Mesendoderm (in vitro differentiated cells): ENCODE measurements around the gene CYB5R4.
"Not testable (repeated sequence)": the region's sequence is repeated elsewhere in the genome, so short reads cannot be mapped to it uniquely, and the experiment has no call there.

Experiments used
- DNase-seq: peaks from one replicate; pipeline ENCODE4 v3.0.0; 2013
- H2AK5ac ChIP-seq: 2 replicates; pipeline ENCODE4 v1.6.1; 2013; ENCODE audit warnings: low read length, inconsistent platforms
- H2BK120ac ChIP-seq: 2 replicates; pipeline ENCODE4 v1.6.1; 2013; ENCODE audit warnings: low read depth, mild to moderate bottlenecking, low read length, moderate library complexity, mixed read lengths
- H2BK15ac ChIP-seq: replicated peaks from 2 replicates; pipeline ENCODE4 v1.6.1; 2013; ENCODE audit warnings: low read depth, mild to moderate bottlenecking, moderate library complexity
- H2BK5ac ChIP-seq: 2 replicates; pipeline ENCODE4 v1.6.1; 2013; ENCODE audit warnings: low read length, inconsistent platforms
- H3K18ac ChIP-seq: 2 replicates; pipeline ENCODE4 v1.6.1; 2013; ENCODE audit warnings: mild to moderate bottlenecking, low read length, mixed read lengths
- H3K23ac ChIP-seq: one replicate; pipeline ENCODE4 v1.6.1; 2013; ENCODE audit warnings: low read length
- H3K27ac ChIP-seq: 2 replicates; pipeline ENCODE4 v1.5.1; 2013; ENCODE audit warnings: low read depth, mild to moderate bottlenecking, inconsistent platforms, low read length, moderate library complexity
- H3K27me3 ChIP-seq: 2 replicates; pipeline ENCODE4 v1.6.1; 2013; ENCODE audit warnings: low read length, control low read depth, mild to moderate bottlenecking, inconsistent platforms; ENCODE audit not compliant: insufficient read depth, poor library complexity
- H3K36me3 ChIP-seq: 2 replicates; pipeline ENCODE4 v1.6.1; 2013; ENCODE audit warnings: low read length, inconsistent platforms; ENCODE audit not compliant: control insufficient read depth, insufficient read depth
- H3K4ac ChIP-seq: one replicate; pipeline ENCODE4 v1.6.1; 2013; ENCODE audit warnings: low read depth, mild to moderate bottlenecking, low read length, moderate library complexity
- H3K4me1 ChIP-seq: 2 replicates; pipeline ENCODE4 v1.6.1; 2013; ENCODE audit warnings: low read depth, low read length, inconsistent platforms; ENCODE audit not compliant: control insufficient read depth
- H3K4me2 ChIP-seq: 2 replicates; pipeline ENCODE4 v1.6.1; 2013; ENCODE audit warnings: low read length
- H3K4me3 ChIP-seq: 2 replicates; pipeline ENCODE4 v1.5.1; 2013; ENCODE audit warnings: mild to moderate bottlenecking, low read length
- H3K56ac ChIP-seq: one replicate; pipeline ENCODE4 v1.6.1; 2013; ENCODE audit warnings: low read length
- H3K79me1 ChIP-seq: 2 replicates; pipeline ENCODE4 v1.6.1; 2013; ENCODE audit warnings: low read length, inconsistent platforms
- H3K79me2 ChIP-seq: 2 replicates; pipeline ENCODE4 v1.6.1; 2013; ENCODE audit warnings: mild to moderate bottlenecking, low read length; ENCODE audit not compliant: control insufficient read depth, insufficient read depth
- H3K9ac ChIP-seq: 2 replicates; pipeline ENCODE4 v1.6.1; 2013; ENCODE audit warnings: low read length, inconsistent platforms
- H4K5ac ChIP-seq: one replicate; pipeline ENCODE4 v1.6.1; 2013; ENCODE audit warnings: low read length
- H4K8ac ChIP-seq: one replicate; pipeline ENCODE4 v1.6.1; 2013; ENCODE audit warnings: low read depth, mild to moderate bottlenecking, control low read depth, low read length, moderate library complexity
- WGBS: extraction: QIAGEN DNeasy Blood & Tissue Kit; methylation state at CpG from one replicate; pipeline ENCODE4 v1.1.7; 2013; ENCODE audit warnings: low lambda C conversion rate, missing lambda C conversion rate; ENCODE audit not compliant: insufficient coverage; ENCODE audit errors: extremely low coverage; 5-methylcytosine and 5-hydroxymethylcytosine counted together

Gene CYB5R4

DNA sequence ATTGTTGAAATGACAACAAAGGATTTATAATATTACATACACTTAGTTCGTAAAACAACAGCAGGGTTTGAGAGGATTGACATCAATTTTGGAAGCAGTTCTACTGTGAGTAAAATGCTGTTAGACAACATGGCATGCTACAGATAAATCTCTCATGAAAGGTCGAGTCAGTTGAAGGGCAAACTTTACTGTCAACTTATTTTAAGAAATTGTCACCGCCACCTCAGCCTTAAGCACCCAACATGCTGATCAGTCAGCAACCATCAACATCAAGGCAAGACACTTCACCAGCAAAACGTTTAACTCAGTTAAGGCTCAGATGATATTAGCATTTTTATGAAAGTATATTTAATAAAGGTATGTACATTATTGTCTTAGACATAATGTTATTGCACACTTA, 31.0 kb downstream of the CYB5R4 start:
- Histone ChIP-seq H3K4me3 (no peak overlapping the region), H3K4ac (no peak overlapping the region), H3K9ac (no peak overlapping the region), H2BK5ac (no peak overlapping the region), H3K4me1 (no peaks in the 10 kb centered on the region), H3K23ac (no peak overlapping the region), H3K36me3 (no peaks in the 10 kb centered on the region), H3K4me2 (no peak overlapping the region), H3K27ac (no peak overlapping the region), H2BK120ac (no peak overlapping the region), H4K5ac (no peak overlapping the region), H4K8ac (no peak overlapping the region), H2BK15ac (no peak overlapping the region), H3K27me3 (no peaks in the 10 kb centered on the region), H2AK5ac (no peak overlapping the region), H3K79me2 (no peaks in the 10 kb centered on the region), H3K18ac (no peak overlapping the region), H3K79me1 (no peaks in the 10 kb centered on the region), H3K56ac (no peak overlapping the region)
- WGBS, result no CpG with 5 or more reads among the region's 4 CpGs
- DNase-seq, result no peak

DNA sequence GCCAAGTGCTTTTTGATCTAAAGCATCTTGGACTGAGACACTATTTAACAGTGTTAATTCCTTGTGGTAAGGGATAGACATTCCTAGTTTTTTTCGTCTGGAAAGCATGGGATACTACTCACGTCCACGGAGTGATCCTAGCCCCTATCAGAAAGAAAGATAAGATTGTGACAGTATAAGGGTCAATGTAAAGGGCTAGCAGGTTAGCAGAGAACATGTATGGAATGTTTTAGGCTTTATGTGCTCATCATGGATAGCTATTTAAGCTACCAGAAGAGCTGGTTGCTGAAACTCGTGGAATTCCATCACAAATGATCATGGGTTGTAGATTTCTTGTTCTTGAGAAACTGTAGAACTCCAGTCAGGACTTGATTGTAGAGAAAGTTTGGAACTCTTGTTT, 32.1 kb downstream of the CYB5R4 start:
- Histone ChIP-seq H2BK120ac (no peak overlapping the region), H4K5ac (no peak overlapping the region), H3K4ac (no peak overlapping the region), H3K9ac (no peak overlapping the region), H3K27me3 (no peaks in the 10 kb centered on the region), H3K23ac (no peak overlapping the region), H3K79me1 (no peaks in the 10 kb centered on the region), H4K8ac (no peak overlapping the region), H2BK15ac (no peak overlapping the region), H3K27ac (no peak overlapping the region), H3K4me2 (no peak overlapping the region), H2AK5ac (no peak overlapping the region), H3K18ac (no peak overlapping the region), H3K4me3 (no peak overlapping the region), H3K79me2 (no peaks in the 10 kb centered on the region), H2BK5ac (no peak overlapping the region), H3K56ac (no peak overlapping the region), H3K36me3 (no peaks in the 10 kb centered on the region), H3K4me1 (no peaks in the 10 kb centered on the region)
- peak; percentile 42 for DNase-seq
- no CpG with 5 or more reads among the region's 4 CpGs for WGBS

DNA sequence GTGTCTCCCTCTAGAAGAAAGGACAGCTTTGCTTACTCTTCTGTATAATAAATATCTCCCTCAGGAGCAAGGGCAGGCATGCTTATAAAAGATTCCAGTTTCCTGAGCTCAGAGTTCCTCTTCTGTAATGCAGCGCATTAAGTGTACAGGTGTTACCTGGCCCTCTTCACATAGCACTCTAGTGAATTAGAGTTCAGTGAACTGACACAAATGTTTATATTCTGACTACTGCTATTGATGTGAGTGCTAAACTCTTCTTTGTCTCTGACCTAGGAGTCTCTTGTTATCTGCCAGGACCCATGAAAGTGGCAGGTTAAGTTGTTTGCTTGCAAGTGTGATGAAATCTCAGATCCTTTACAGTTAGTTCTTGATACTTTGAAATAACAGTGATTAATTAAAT, 33.5 kb downstream of the CYB5R4 start:
- no peak overlapping the region for H3K23ac ChIP-seq
- no peak overlapping the region for H2BK5ac ChIP-seq
- no peaks in the 10 kb centered on the region for H3K79me2 ChIP-seq
- no peak overlapping the region for H2BK15ac ChIP-seq
- no peak overlapping the region for H3K4me2 ChIP-seq
- no peaks in the 10 kb centered on the region for H3K79me1 ChIP-seq
- DNase-seq, result no peak
- H3K56ac ChIP-seq, result no peak overlapping the region
- H2AK5ac ChIP-seq, result no peak overlapping the region
- WGBS, result no CpG with 5 or more reads among the region's 1 CpG
- no peak overlapping the region for H3K27ac ChIP-seq
- no peak overlapping the region for H3K9ac ChIP-seq
- no peaks in the 10 kb centered on the region for H3K27me3 ChIP-seq
- H3K18ac ChIP-seq, result no peak overlapping the region
- H2BK120ac ChIP-seq, result no peak overlapping the region
- H3K36me3 ChIP-seq, result no peaks in the 10 kb centered on the region
- H4K8ac ChIP-seq, result no peak overlapping the region
- no peak overlapping the region for H3K4ac ChIP-seq
- H3K4me3 ChIP-seq, result no peak overlapping the region
- no peak overlapping the region for H4K5ac ChIP-seq
- H3K4me1 ChIP-seq, result no peaks in the 10 kb centered on the region

DNA sequence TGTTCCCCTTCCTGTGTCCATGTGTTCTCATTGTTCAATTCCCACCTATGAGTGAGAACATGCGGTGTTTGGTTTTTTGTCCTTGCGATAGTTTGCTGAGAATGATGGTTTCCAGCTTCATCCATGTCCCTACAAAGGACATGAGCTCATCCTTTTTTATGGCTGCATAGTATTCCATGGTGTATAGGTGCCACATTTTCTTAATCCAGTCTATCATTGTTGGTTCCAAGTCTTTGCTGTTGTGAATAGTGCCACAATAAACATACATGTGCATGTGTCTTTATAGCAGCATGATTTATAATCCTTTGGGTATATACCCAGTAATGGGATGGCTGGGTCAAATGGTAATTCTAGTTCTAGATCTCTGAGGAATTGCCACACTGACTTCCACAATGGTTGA, 37.6 kb downstream of the CYB5R4 start:
- H2BK15ac ChIP-seq, H3K4me2 ChIP-seq, H3K56ac ChIP-seq, H3K79me2 ChIP-seq, H2BK120ac ChIP-seq, H4K8ac ChIP-seq, H4K5ac ChIP-seq, H3K4ac ChIP-seq, H3K23ac ChIP-seq, H3K27me3 ChIP-seq, H3K36me3 ChIP-seq, H2BK5ac ChIP-seq, H3K4me1 ChIP-seq, H3K9ac ChIP-seq, H2AK5ac ChIP-seq, DNase-seq, H3K27ac ChIP-seq, H3K18ac ChIP-seq, H3K4me3 ChIP-seq, H3K79me1 ChIP-seq: not testable (repeated sequence)
- WGBS, result no CpG with 5 or more reads among the region's 2 CpGs

DNA sequence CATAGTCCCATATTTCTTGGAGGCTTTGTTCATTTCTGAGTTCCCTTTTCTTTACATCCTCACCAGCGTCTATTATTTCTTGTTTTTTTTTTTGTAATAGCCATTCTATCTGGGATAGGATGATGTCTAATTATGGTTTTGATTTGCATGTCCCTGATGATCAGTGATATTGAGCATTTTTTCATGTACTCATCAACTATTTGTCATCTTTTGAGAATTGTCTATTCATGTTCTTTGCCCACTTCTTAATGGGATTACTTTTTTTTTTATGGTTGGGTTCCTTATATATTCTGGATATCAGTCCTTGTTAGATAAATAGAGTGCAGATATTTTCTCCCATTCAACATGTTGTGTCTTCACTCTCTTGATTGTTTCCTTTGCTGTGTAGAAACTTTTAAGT, 42.1 kb downstream of the CYB5R4 start:
- Histone ChIP-seq H2BK5ac (no peak overlapping the region), H3K9ac (no peak overlapping the region), H2AK5ac (no peak overlapping the region), H2BK120ac (no peak overlapping the region), H2BK15ac (no peak overlapping the region), H3K27me3 (no peaks in the 10 kb centered on the region), H4K8ac (no peak overlapping the region), H3K4ac (no peak overlapping the region), H3K79me1 (peaks cover 10% of the 10 kb centered on the region), H3K4me3 (no peak overlapping the region), H3K23ac (no peak overlapping the region), H3K36me3 (no peaks in the 10 kb centered on the region), H3K4me1 (no peaks in the 10 kb centered on the region), H3K79me2 (peaks cover 4% of the 10 kb centered on the region), H3K27ac (no peak overlapping the region), H3K4me2 (no peak overlapping the region), H4K5ac (no peak overlapping the region), H3K18ac (no peak overlapping the region), H3K56ac (no peak overlapping the region)
- WGBS, result no CpG with 5 or more reads among the region's 1 CpG
- DNase-seq, result no peak

DNA sequence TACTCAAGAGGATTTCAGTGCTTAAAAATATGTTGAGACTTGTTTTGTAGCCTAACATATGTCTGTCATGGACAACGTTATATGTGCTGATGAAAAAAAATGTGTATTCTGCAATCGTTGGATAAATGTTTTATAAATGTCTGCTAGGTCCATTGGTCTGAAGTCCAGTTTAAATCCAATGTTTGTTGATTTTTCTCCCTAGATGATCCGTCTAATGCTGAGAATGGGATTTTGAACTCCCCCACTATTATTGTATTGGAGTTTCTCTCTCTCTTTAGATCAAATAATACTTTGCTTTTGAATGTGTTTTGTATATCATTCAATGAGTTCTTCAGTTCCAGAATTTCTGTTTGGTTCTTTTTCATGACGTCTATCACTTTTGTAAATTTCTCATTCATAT, 44.9 kb downstream of the CYB5R4 start:
- Histone ChIP-seq H2BK5ac (no peak overlapping the region), H3K27me3 (no peaks in the 10 kb centered on the region), H2BK15ac (no peak overlapping the region), H3K4me3 (no peak overlapping the region), H3K79me2 (peaks cover 4% of the 10 kb centered on the region), H2AK5ac (no peak overlapping the region), H3K36me3 (no peaks in the 10 kb centered on the region), H3K79me1 (peaks cover 10% of the 10 kb centered on the region), H3K4ac (no peak overlapping the region), H3K18ac (no peak overlapping the region), H3K23ac (no peak overlapping the region), H4K5ac (no peak overlapping the region), H4K8ac (no peak overlapping the region), H3K4me1 (no peaks in the 10 kb centered on the region), H3K4me2 (no peak overlapping the region), H2BK120ac (no peak overlapping the region), H3K27ac (no peak overlapping the region), H3K9ac (no peak overlapping the region), H3K56ac (no peak overlapping the region)
- no CpG with 5 or more reads among the region's 4 CpGs for WGBS
- no peak for DNase-seq
